HG03196 (cell line): ENCODE data around the gene CLIC4.
"Not testable (repeated sequence)": the region's sequence is repeated elsewhere in the genome, so short reads cannot be mapped to it uniquely, and the experiment has no call there.

Source experiments
- ATAC-seq: cut with Tn5 transposase; IDR thresholded peaks from one replicate; pipeline ENCODE4 v1.9.1; 2021; ENCODE audit not compliant: unreplicated experiment

The CLIC4 gene

GRCh38 chr1:24803220-24803619, 58.0 kb downstream of the CLIC4 start:
- no peak for ATAC-seq

- no peak for ATAC-seq
Measured at GRCh38 chr1:24803987-24804530, 58.8 kb downstream of the CLIC4 start.

GRCh38 chr1:24805534-24806301, 60.5 kb downstream of the CLIC4 start:
- no peak for ATAC-seq

- ATAC-seq = no peak
Measured at GRCh38 chr1:24806588-24806987, 61.3 kb downstream of the CLIC4 start.

GRCh38 chr1:24811494-24811893, 66.2 kb downstream of the CLIC4 start:
- not testable (repeated sequence) for ATAC-seq

- ATAC-seq = not testable (repeated sequence)
Measured at GRCh38 chr1:24820221-24820620, 75.0 kb downstream of the CLIC4 start.

GRCh38 chr1:24822887-24823286, 77.6 kb downstream of the CLIC4 start:
- ATAC-seq = no peak

GRCh38 chr1:24823486-24823885, 78.2 kb downstream of the CLIC4 start:
- ATAC-seq = not testable (repeated sequence)

GRCh38 chr1:24825174-24825573, 79.9 kb downstream of the CLIC4 start:
- ATAC-seq = no peak

- ATAC-seq = no peak
Measured at GRCh38 chr1:24826510-24826909, 81.3 kb downstream of the CLIC4 start.

- ATAC-seq = no peak
Measured at GRCh38 chr1:24827379-24828135, 82.3 kb downstream of the CLIC4 start.

GRCh38 chr1:24828183-24828886, 83.1 kb downstream of the CLIC4 start:
- ATAC-seq = no peak

- ATAC-seq = no peak
Measured at GRCh38 chr1:24828887-24829192, 83.6 kb downstream of the CLIC4 start.

GRCh38 chr1:24830680-24831272, 85.5 kb downstream of the CLIC4 start:
- ATAC-seq = no peak

GRCh38 chr1:24841593-24841992, 96.3 kb downstream of the CLIC4 start:
- ATAC-seq = no peak

GRCh38 chr1:24846671-24847070, 101.4 kb downstream of the CLIC4 start:
- no peak for ATAC-seq

- ATAC-seq = peak; percentile 90
Measured at GRCh38 chr1:24847995-24848881, 103.0 kb downstream of the CLIC4 start.

GRCh38 chr1:24849672-24850295, 104.5 kb downstream of the CLIC4 start:
- no peak for ATAC-seq

GRCh38 chr1:24850328-24850920, 105.2 kb downstream of the CLIC4 start:
- ATAC-seq = no peak
